Left cardiac atrium (tissue), 4 donors: ENCODE measurements around the gene NFATC1. TPM values are rescaled to one million over a fixed set of nuclear protein-coding genes. Genes with fewer than 3 reads are reported as not detected.
A peak's percentile ranks its signal among the peaks of the same experiment; 100 is the strongest.

ENCODE experiments used
- ATAC-seq, 2 donors: fragments of 200-7000 bp; cut with Tn5 transposase; one replicate each; pipeline ENCODE4 v1.9.1; 2020; ENCODE audit warnings: mild to moderate bottlenecking in 2 of 2, moderate library complexity in 2 of 2
- DNase-seq: peaks from one replicate; pipeline ENCODE4 v3.0.0-alpha.2; 2020
- intact Hi-C, 2 donors: fragments of 100-400 bp; cut with DNase I; formaldehyde crosslinking; loops; one replicate each; pipeline versions ENCODE4 v1.14.1 to v1.15.1; 2022 to 2023
- long read RNA-seq: library from polyadenylated mRNA; unstranded; transcript quantifications from one replicate; pipeline ENCODE4 v2.0.0, GENCODE V29; 2021
- total RNA-seq, 2 donors: library from RNA; stranded (reverse); fragmentation: NEBNext Ultra II Directional; extraction: Animal tissue kit (Norgen Biotek cat#: 25700); gene quantifications; one replicate each; pipeline ENCODE4 v1.2.1, GENCODE V29; 2021
- donor health status: DM: no; HTN: yes; CAD: no.
- donor health status: DM: no; HTN: yes; CAD: no; lungs with severe emphysema.
- donor health status: DM: yes; HTN: yes; CAD: no.
- donor health status: Dilated cardiomyopathy.

NFATC1 gene
- total RNA-seq = 10 to 100 TPM; 17.1 to 18.9 TPM
- long read RNA-seq, partial matches to known transcripts = 18 of 20 reads
- long read RNA-seq, other reads (novel, unspliced or antisense) = 2 of 20 reads

GRCh38 chr18:79395761-79396404 lies at the start of gene NFATC1:
NFATC1 (plus strand) TSS chr18:79395930; CDS start chr18:79396225, 295 bp downstream.
- ATAC-seq (peak; percentile 21 to 53), DNase-seq (peak; percentile 91)
- intact Hi-C loops = loop anchor here in 1 of 2 donors (5.0 kb wide), 1 partner anchor 131 kb away; no protein-coding TSS in a partner anchor

DNA sequence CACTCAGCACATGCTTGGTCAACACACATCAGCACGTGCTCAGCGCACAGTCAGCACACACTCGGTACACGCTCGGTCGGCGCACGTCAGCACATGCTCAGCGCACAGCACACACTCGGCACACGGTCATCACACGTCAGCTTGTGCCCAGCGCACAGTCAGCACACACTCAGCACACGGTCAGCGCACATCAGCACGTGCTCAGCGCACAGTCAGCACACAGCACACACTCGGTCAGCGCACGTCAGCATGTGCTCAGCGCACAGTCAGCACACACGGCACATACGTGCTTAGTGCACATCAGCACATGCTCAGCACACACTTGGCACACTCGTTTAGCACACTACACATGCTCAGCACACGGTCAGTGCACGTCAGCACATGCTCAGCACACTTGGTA lies 49.7 kb upstream of the NFATC1 start:
- intact Hi-C loops = no loop called here
- DNase-seq (no peak), ATAC-seq (no peak)

- intact Hi-C loops = no loop called here
- ATAC-seq (no peak), DNase-seq (no peak)
These were observed 47.7 kb upstream of the NFATC1 start for GRCh38 chr18:79348066-79348465.

- intact Hi-C loops = no loop called here
- DNase-seq (no peak), ATAC-seq (no peak)
These were observed 43.3 kb upstream of the NFATC1 start for GRCh38 chr18:79352432-79352831.

- DNase-seq (no peak), ATAC-seq (no peak)
- intact Hi-C loops = no loop called here
These were observed 42.5 kb upstream of the NFATC1 start for GRCh38 chr18:79353267-79353666.

DNA sequence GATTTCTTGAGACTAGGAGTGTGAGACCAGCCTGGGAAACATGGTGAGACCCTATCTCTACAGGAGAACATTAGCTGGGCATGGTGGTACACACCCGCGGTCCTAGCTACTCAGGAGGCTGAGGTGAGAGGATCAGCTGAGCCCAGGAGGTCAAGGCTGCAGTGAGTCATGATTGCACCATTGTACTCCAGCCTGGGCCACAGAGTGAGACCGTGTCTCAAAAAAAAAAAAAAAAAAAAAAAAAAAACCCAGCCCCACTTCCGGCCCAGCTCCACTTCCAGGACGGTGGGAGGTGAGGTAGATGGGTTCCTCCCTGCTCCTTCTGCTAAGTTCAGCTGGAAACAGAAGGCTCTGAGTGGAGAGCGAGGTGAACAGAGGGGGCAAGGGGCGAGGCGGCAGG lies 41.4 kb upstream of the NFATC1 start:
- DNase-seq (no peak), ATAC-seq (no peak)

DNA sequence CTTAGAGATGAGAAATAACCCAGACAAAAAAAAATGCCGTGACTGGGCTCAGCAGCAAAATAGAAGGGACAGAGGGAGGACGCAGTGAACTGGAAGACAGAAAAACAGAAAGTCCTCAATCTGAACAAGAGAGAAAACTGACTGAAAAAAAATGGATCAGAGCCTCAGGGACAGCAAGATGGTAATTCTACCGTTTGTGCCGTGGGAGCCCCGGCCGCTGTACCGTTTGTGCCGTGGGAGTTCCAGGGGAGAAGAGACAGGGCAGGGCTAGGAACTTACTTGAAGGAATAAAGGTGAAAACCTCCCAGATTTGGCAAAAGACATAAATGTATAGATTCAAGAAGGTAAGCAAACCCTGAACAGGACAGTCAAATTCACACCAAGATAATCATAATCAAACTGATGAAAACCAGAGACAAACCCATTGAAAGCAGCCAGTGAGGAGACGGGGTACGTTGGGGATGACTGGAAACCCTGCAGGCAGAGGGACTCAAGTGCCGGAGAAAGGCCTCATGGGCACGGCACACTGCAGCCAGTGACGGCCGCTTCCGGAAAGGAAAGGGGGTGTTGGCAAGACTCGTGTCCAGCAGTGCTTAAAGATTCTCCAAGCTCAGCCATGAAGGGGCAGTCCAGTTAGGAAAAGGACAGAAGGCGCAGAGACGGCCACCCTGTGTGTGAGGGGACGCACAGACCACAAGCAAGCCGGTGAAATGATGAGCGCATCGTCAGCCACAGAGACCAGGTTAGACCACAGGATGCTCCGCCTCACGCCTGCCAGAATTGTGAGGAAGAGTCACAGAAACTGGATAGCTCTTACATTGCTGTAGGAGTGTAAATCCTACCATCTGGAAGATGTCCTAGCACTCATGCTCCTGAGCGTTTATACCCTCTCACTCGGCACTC lies 40.0 kb upstream of the NFATC1 start:
- ATAC-seq (no peak), DNase-seq (no peak)
- intact Hi-C loops = no loop called here

More for the DNA sequence above, 41.4 kb upstream of the NFATC1 start:
- intact Hi-C loops = no loop called here

- no peak for ATAC-seq
- intact Hi-C loops = no loop called here
- DNase-seq = no peak
These were observed 39.3 kb upstream of the NFATC1 start for GRCh38 chr18:79356435-79356834.

- ATAC-seq (no peak), DNase-seq (no peak)
- intact Hi-C loops = no loop called here
These were observed 34.8 kb upstream of the NFATC1 start for GRCh38 chr18:79360933-79361332.

- ATAC-seq = no peak
- intact Hi-C loops = no loop called here
- no peak for DNase-seq
These were observed 33.8 kb upstream of the NFATC1 start for GRCh38 chr18:79361766-79362522.

DNA sequence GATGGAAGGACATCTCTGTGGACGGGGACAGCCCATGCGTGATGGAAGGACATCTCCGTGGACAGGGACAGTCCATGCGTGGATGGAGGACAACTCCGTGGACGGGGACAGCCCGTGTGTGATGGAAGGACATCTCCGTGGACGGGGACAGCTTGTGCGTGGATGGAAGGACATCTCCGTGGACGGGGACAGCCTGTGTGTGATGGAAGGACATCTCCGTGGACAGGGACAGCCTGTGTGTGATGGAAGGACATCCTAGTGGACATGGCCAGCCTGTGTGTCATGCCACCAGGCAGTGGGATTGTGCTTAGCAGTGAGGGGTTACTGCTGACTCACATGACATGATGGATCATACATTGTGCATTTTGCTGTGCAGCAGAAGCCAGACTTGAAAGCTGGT lies 30.0 kb upstream of the NFATC1 start:
- intact Hi-C loops = no loop called here
- ATAC-seq (no peak), DNase-seq (no peak)

GRCh38 chr18:79366177-79367094 lies 29.3 kb upstream of the NFATC1 start:
- ATAC-seq (no peak), DNase-seq (no peak)

DNA sequence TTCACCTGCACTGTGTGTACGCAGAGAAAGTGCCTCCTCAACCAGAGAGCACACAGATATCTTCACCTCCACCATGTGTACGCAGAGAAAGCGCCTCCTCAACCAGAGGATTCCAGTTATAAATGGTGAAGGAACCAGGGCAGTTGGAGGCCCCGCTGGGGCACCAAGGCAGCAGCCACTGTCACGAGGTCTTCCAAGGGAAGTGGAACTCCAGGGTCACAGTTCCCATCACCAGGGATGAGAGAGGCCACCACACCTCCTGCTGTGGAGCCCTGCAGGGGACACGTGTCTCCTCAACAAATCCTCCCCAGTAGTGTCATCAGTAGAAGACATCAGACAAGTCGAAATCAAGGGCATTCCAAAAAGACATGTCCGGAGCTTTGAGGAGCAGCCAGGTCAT lies 28.2 kb upstream of the NFATC1 start:
- DNase-seq (no peak), ATAC-seq (no peak)
- intact Hi-C loops = no loop called here

More at GRCh38 chr18:79366177-79367094, 29.3 kb upstream of the NFATC1 start:
- intact Hi-C loops = no loop called here

GRCh38 chr18:79367989-79368388 lies 27.7 kb upstream of the NFATC1 start:
- intact Hi-C loops = no loop called here
- no peak for ATAC-seq
- no peak for DNase-seq

DNA sequence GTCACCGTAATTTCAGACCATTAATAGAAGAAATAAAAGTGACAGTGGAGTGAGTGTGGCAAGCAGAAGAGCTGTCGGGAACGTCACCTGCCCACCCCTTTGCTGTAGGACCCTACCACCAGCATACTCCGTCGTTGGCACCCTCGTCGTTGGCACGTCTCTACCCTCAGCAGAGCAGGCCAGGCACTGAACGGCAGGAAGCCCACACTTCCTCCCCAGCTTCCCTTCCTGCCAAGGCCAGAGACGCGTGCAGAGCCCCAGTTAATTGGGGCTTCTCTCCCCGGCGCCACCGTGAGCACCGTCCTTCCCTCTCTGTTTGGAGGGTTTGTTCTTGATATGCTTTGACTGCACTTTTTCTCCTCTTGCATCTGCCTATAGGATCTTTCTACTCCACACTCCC lies 27.0 kb upstream of the NFATC1 start:
- peak in 1 of 2 donors; percentile 40 for ATAC-seq

GRCh38 chr18:79371561-79372121 lies 24.1 kb upstream of the NFATC1 start:
- intact Hi-C loops = no loop called here
- ATAC-seq (no peak), DNase-seq (no peak)

More for the DNA sequence above, 27.0 kb upstream of the NFATC1 start:
- intact Hi-C loops = no loop called here
- no peak for DNase-seq

GRCh38 chr18:79372461-79372860 lies 23.3 kb upstream of the NFATC1 start:
- DNase-seq = no peak
- intact Hi-C loops = no loop called here
- ATAC-seq = no peak

GRCh38 chr18:79372991-79373390 lies 22.7 kb upstream of the NFATC1 start:
- ATAC-seq = no peak
- intact Hi-C loops = no loop called here
- no peak for DNase-seq
